Neuronal stem cell (in vitro differentiated cells): ENCODE results near the gene NECTIN4.

Experiments used
- DNase-seq: peaks from one replicate; pipeline ENCODE4 v3.0.0-alpha.2; 2013; ENCODE audit warnings: low spot score
- H2AFZ ChIP-seq: one replicate; pipeline ENCODE4 v1.6.1; 2013; ENCODE audit warnings: mild to moderate bottlenecking, low read length, inconsistent platforms
- H2AK5ac ChIP-seq: 2 replicates; pipeline ENCODE4 v1.6.1; 2013; ENCODE audit warnings: low read depth, mild to moderate bottlenecking, inconsistent platforms, low read length, moderate library complexity, mixed read lengths
- H2BK120ac ChIP-seq: 2 replicates; pipeline ENCODE4 v1.6.1; 2013; ENCODE audit warnings: low read depth, mild to moderate bottlenecking, inconsistent platforms, low read length, moderate library complexity, mixed read lengths
- H2BK12ac ChIP-seq: one replicate; pipeline ENCODE4 v1.6.1; 2013; ENCODE audit warnings: low read length, inconsistent platforms
- H2BK15ac ChIP-seq: 2 replicates; pipeline ENCODE4 v1.6.1; 2013; ENCODE audit warnings: mild to moderate bottlenecking, low read length, inconsistent platforms, mixed read lengths
- H2BK5ac ChIP-seq: one replicate; pipeline ENCODE4 v1.6.1; 2013; ENCODE audit warnings: inconsistent platforms, mild to moderate bottlenecking, low read length, moderate library complexity
- H3K14ac ChIP-seq: one replicate; pipeline ENCODE4 v1.6.1; 2013; ENCODE audit warnings: low read length, inconsistent platforms
- H3K18ac ChIP-seq: 2 replicates; pipeline ENCODE4 v1.6.1; 2013; ENCODE audit warnings: low read length, inconsistent platforms
- H3K23ac ChIP-seq: 2 replicates; pipeline ENCODE4 v1.6.1; 2013; ENCODE audit warnings: low read depth, mild to moderate bottlenecking, mixed read lengths, low read length, inconsistent platforms; ENCODE audit not compliant: poor library complexity
- H3K27ac ChIP-seq: replicated peaks from 3 replicates; pipeline ENCODE4 v1.5.1; 2013; ENCODE audit warnings: low read length, inconsistent platforms
- H3K27me3 ChIP-seq, 3 experiments: 2 replicates each; pipeline ENCODE4 v1.6.1; 2013; ENCODE audit warnings: low read length in 3 of 3, mild to moderate bottlenecking in 2 of 3, inconsistent platforms in 1 of 3, low read depth in 1 of 3, mixed read lengths in 1 of 3, moderate library complexity in 1 of 3; ENCODE audit not compliant: control insufficient read depth in 3 of 3, insufficient read depth in 3 of 3
- H3K36me3 ChIP-seq, 2 donors: replicated peaks in 1 of 2; 2 replicates each; pipeline ENCODE4 v1.6.1; 2013; ENCODE audit warnings: low read length in 2 of 2; ENCODE audit not compliant: control insufficient read depth in 2 of 2, insufficient read depth in 2 of 2
- H3K4ac ChIP-seq: 2 replicates; pipeline ENCODE4 v1.6.1; 2013; ENCODE audit warnings: inconsistent platforms, mild to moderate bottlenecking, low read length, moderate library complexity
- H3K4me1 ChIP-seq, 2 donors: 1 replicate in 1 of 2; 2 replicates in 1 of 2; pipeline ENCODE4 v1.6.1; 2013; ENCODE audit warnings: low read length in 2 of 2, low read depth in 1 of 2; ENCODE audit not compliant: control insufficient read depth in 2 of 2, insufficient read depth in 1 of 2
- H3K4me2 ChIP-seq: one replicate; pipeline ENCODE4 v1.6.1; 2013; ENCODE audit warnings: mild to moderate bottlenecking, low read length, inconsistent platforms; ENCODE audit not compliant: insufficient read depth, poor library complexity, severe bottlenecking
- H3K4me3 ChIP-seq, 2 donors: 2 replicates each; pipeline ENCODE4 v1.5.1; 2013; ENCODE audit warnings: low read length in 2 of 2, mild to moderate bottlenecking in 2 of 2, inconsistent platforms in 1 of 2, moderate library complexity in 1 of 2
- H3K79me1 ChIP-seq: one replicate; pipeline ENCODE4 v1.6.1; 2013; ENCODE audit warnings: low read depth, mild to moderate bottlenecking, inconsistent platforms, low read length, moderate library complexity
- H3K9ac ChIP-seq: one replicate; pipeline ENCODE4 v1.6.1; 2013; ENCODE audit warnings: mild to moderate bottlenecking, low read depth, low read length, inconsistent platforms; ENCODE audit not compliant: poor library complexity
- H3K9me3 ChIP-seq, 2 donors: replicated peaks in 1 of 2; 2 replicates each; pipeline versions ENCODE3 to v1.6.1; 2013; ENCODE audit warnings: low read length in 2 of 2, mild to moderate bottlenecking in 2 of 2, inconsistent platforms in 1 of 2, low read depth in 1 of 2, mixed read lengths in 1 of 2, moderate library complexity in 1 of 2; ENCODE audit not compliant: control insufficient read depth in 2 of 2, insufficient read depth in 1 of 2
- H4K8ac ChIP-seq: one replicate; pipeline ENCODE4 v1.6.1; 2013; ENCODE audit warnings: low read depth, mild to moderate bottlenecking, inconsistent platforms, low read length, moderate library complexity
- H4K91ac ChIP-seq: one replicate; pipeline ENCODE4 v1.6.1; 2013; ENCODE audit warnings: low read length, low read depth, mild to moderate bottlenecking, inconsistent platforms; ENCODE audit not compliant: poor library complexity
- WGBS, 2 donors: extraction: QIAGEN DNeasy Blood & Tissue Kit; methylation state at CpG; one replicate each; pipeline ENCODE4 v1.1.7; 2013; ENCODE audit warnings: missing lambda C conversion rate in 2 of 2, mixed read lengths in 1 of 2; ENCODE audit not compliant: insufficient read length in 2 of 2, insufficient replicate concordance in 1 of 2; ENCODE audit errors: extremely low coverage in 2 of 2; 5-methylcytosine and 5-hydroxymethylcytosine counted together

Gene NECTIN4

DNA sequence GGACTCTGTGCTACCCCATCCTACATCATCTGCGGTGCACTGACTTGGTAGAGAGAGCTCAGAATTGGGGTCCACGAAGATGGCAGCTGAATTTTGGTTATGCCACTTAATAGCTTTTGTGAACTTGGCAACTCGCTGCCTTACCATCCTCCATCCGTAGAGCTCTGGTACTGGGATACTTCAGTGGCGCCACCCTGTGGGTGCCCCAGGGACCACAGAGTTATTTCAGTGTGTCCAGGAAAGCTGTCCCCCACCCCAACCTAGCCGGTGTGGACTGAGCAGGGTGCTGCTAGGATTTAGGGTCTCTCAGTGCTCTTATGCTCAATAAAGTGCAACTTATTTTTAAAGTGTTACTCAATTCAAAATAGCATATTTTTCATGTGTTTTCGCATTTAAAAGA lies 34.6 kb downstream of the NECTIN4 start:
- no peak overlapping the region for H2AK5ac ChIP-seq
- peaks cover 0 to 2% (median 0%) of the 10 kb centered on the region in 3 experiments for H3K27me3 ChIP-seq
- H3K4me3 ChIP-seq = no peak overlapping the region
- WGBS, 2 donors = no CpG with 5 or more reads among the region's 7 CpGs
- H2BK12ac ChIP-seq = no peak overlapping the region
- DNase-seq = no peak
- no peak overlapping the region for H3K23ac ChIP-seq
- no peak overlapping the region for H3K4ac ChIP-seq
- no peak overlapping the region for H2BK120ac ChIP-seq
- no peak overlapping the region for H3K18ac ChIP-seq
- no peak overlapping the region for H3K27ac ChIP-seq
- H3K9me3 ChIP-seq = peaks cover under 1 to 2% of the 10 kb centered on the region in 2 donors
- H4K8ac ChIP-seq = no peak overlapping the region
- H2AFZ ChIP-seq = no peak overlapping the region
- H4K91ac ChIP-seq = no peak overlapping the region
- H3K4me1 ChIP-seq = no peaks in the 10 kb centered on the region
- H3K36me3 ChIP-seq = no peaks in the 10 kb centered on the region
- H3K14ac ChIP-seq = no peak overlapping the region
- H3K79me1 ChIP-seq = no peaks in the 10 kb centered on the region
- no peak overlapping the region for H2BK15ac ChIP-seq
- H3K9ac ChIP-seq = no peak overlapping the region
- H2BK5ac ChIP-seq = no peak overlapping the region
- no peak overlapping the region for H3K4me2 ChIP-seq

DNA sequence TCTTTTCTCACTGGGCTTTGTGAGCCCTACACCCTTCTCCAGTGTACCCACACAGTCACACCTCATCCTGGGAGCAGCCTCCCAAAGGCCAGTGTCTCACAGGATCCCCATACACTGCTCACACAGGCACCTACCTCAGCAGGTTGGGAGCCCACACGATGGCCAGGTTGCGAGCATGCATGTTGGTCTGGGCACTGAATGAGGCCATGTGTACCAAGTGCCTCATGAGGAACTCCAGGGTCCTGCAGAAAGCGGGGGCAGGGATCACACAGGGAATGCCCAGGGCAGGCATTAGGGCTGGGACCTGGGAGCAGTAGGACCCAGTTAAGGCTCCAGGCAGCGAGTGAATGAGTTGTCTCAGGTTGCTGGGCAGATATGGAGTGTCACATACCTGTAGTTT lies 35.1 kb downstream of the NECTIN4 start:
- Histone ChIP-seq H3K4me2 (no peak overlapping the region), H2BK120ac (no peak overlapping the region), H3K4me3 (no peak overlapping the region), H4K91ac (no peak overlapping the region), H2BK5ac (no peak overlapping the region), H2BK12ac (no peak overlapping the region), H4K8ac (no peak overlapping the region), H2AFZ (no peak overlapping the region), H3K27ac (no peak overlapping the region), H3K23ac (no peak overlapping the region), H2BK15ac (peak overlapping the region; percentile 15), H3K79me1 (no peaks in the 10 kb centered on the region), H3K9ac (no peak overlapping the region), H3K18ac (peak overlapping the region; percentile 19), H3K4ac (no peak overlapping the region), H3K27me3 (peaks cover 0 to 2% (median 0%) of the 10 kb centered on the region in 3 experiments), H2AK5ac (peak overlapping the region; percentile 40), H3K36me3 (no peaks in the 10 kb centered on the region), H3K14ac (no peak overlapping the region), H3K9me3 (peaks cover 2 to 6% of the 10 kb centered on the region in 2 donors), H3K4me1 (no peaks in the 10 kb centered on the region)
- WGBS, 2 donors = no CpG with 5 or more reads among the region's 4 CpGs
- DNase-seq = no peak

- no peak overlapping the region for H2AK5ac ChIP-seq
- H3K23ac ChIP-seq = no peak overlapping the region
- H3K36me3 ChIP-seq = no peaks in the 10 kb centered on the region
- H3K27ac ChIP-seq = no peak overlapping the region
- no peak overlapping the region for H2BK15ac ChIP-seq
- peaks cover 0 to 2% (median 0%) of the 10 kb centered on the region in 3 experiments for H3K27me3 ChIP-seq
- no peak overlapping the region for H2BK12ac ChIP-seq
- no CpG with 5 or more reads among the region's 3 CpGs for WGBS, 2 donors
- H3K4me2 ChIP-seq = no peak overlapping the region
- no peak overlapping the region for H2BK5ac ChIP-seq
- H3K4me3 ChIP-seq = no peak overlapping the region
- no peak overlapping the region for H3K9ac ChIP-seq
- peaks cover 8 to 19% of the 10 kb centered on the region in 2 donors for H3K9me3 ChIP-seq
- H3K4me1 ChIP-seq = no peaks in the 10 kb centered on the region
- no peak for DNase-seq
- no peak overlapping the region for H2AFZ ChIP-seq
- no peak overlapping the region for H4K91ac ChIP-seq
- no peak overlapping the region for H3K14ac ChIP-seq
- no peak overlapping the region for H4K8ac ChIP-seq
- H2BK120ac ChIP-seq = no peak overlapping the region
- H3K79me1 ChIP-seq = no peaks in the 10 kb centered on the region
- no peak overlapping the region for H3K4ac ChIP-seq
- H3K18ac ChIP-seq = no peak overlapping the region
These were observed 36.5 kb downstream of the NECTIN4 start for GRCh38 chr1:161052899-161053298.

DNA sequence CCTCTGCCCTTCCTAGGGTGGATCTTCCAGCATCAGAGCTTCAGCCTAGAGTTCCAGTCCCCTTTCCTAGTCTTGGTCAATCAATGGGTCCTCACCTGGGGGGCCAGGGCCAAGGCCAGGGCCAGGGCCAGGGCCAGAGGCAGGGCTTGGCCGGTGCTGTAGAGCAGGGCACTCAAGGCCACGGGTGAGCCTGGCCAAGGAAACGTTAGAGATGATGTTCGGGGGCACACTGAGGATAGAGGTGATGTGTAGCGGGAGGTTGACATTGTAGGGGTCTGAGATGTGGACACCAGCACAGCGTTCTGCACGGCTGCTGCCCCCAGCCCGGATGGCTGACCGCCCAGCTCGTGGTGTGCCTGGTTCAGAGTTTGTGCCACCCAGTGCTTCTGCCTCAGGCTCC lies 38.1 kb downstream of the NECTIN4 start:
- no peak overlapping the region for H4K8ac ChIP-seq
- no peak for DNase-seq
- no peaks in the 10 kb centered on the region for H3K36me3 ChIP-seq
- no CpG with 5 or more reads among the region's 10 CpGs for WGBS, 2 donors
- peaks cover 0 to 2% (median 0%) of the 10 kb centered on the region in 3 experiments for H3K27me3 ChIP-seq
- no peak overlapping the region for H2AFZ ChIP-seq
- no peak overlapping the region for H4K91ac ChIP-seq
- H2BK12ac ChIP-seq = peak overlapping the region; percentile 53
- no peak overlapping the region for H2BK5ac ChIP-seq
- H3K4me2 ChIP-seq = no peak overlapping the region
- no peak overlapping the region for H3K18ac ChIP-seq
- no peak overlapping the region for H3K9ac ChIP-seq
- no peaks in the 10 kb centered on the region for H3K79me1 ChIP-seq
- H3K4me3 ChIP-seq = no peak overlapping the region
- no peak overlapping the region for H3K27ac ChIP-seq
- no peaks in the 10 kb centered on the region for H3K4me1 ChIP-seq
- peaks cover 14 to 32% of the 10 kb centered on the region in 2 donors for H3K9me3 ChIP-seq
- no peak overlapping the region for H3K4ac ChIP-seq
- H3K14ac ChIP-seq = no peak overlapping the region
- H2BK120ac ChIP-seq = no peak overlapping the region
- peak overlapping the region; percentile 47 for H3K23ac ChIP-seq
- H2BK15ac ChIP-seq = no peak overlapping the region
- peak overlapping the region; percentile 61 for H2AK5ac ChIP-seq
